Fibroblast of villous mesenchyme (primary cell): ENCODE data around the gene PCSK4. TPM values are rescaled to one million over a fixed set of nuclear protein-coding genes. Genes with fewer than 3 reads are reported as not detected.

Source experiments
- DNase-seq: peaks from one replicate; pipeline ENCODE4 v3.0.0-alpha.2; 2010; ENCODE audit warnings: low read depth
- H3K4me3 ChIP-seq: 2 replicates; pipeline ENCODE4 v1.5.1; 2011; ENCODE audit warnings: low read depth, mild to moderate bottlenecking, low read length
- CTCF ChIP-seq: IDR thresholded peaks from 2 replicates; pipeline ENCODE4 v1.5.1; 2012; ENCODE audit warnings: low read depth, mild to moderate bottlenecking, low read length; ENCODE audit not compliant: insufficient read depth
- total RNA-seq: library from RNA; depleted of rRNA; stranded (reverse); fragments of >200 nt; gene quantifications from 2 replicates; pipeline ENCODE4 v1.2.3, GENCODE V29; 2012

The PCSK4 gene
- total RNA-seq, 1 donor, result 1.3 TPM

GRCh38 chr19:1491114-1491848 lies 1.1 kb upstream of the PCSK4 start, which contains the start of gene REEP6:
TSS of gene REEP6 (plus strand) at chr19:1491181. CDS start at chr19:1491270, 89 bp downstream.
- peak within 1 kb of the TSS; percentile 65 for H3K4me3 ChIP-seq
- no peak for DNase-seq
- TF ChIP-seq CTCF, result no peak

GRCh38 chr19:1489463-1490310 lies 463 bp downstream of the PCSK4 start:
- peak overlapping the region; percentile 65 for H3K4me3 ChIP-seq
- TF ChIP-seq CTCF, result no peak
- no peak for DNase-seq

GRCh38 chr19:1488282-1488601 lies 1.9 kb downstream of the PCSK4 start:
- no peak for TF ChIP-seq CTCF
- DNase-seq, result no peak
- H3K4me3 ChIP-seq, result no peak overlapping the region

GRCh38 chr19:1487576-1488281 lies 2.4 kb downstream of the PCSK4 start:
- no peak overlapping the region for H3K4me3 ChIP-seq
- TF ChIP-seq CTCF, result no peak
- no peak for DNase-seq

GRCh38 chr19:1486720-1487575 lies 3.2 kb downstream of the PCSK4 start:
- DNase-seq, result no peak
- no peak for TF ChIP-seq CTCF

GRCh38 chr19:1483979-1484428 lies 6.1 kb downstream of the PCSK4 start:
- DNase-seq, result no peak
- TF ChIP-seq CTCF, result no peak
- H3K4me3 ChIP-seq, result no peak overlapping the region

More at GRCh38 chr19:1486720-1487575, 3.2 kb downstream of the PCSK4 start:
- H3K4me3 ChIP-seq, result no peak overlapping the region
